ENCODE results near the gene MRC2. TPM values are rescaled to one million over a fixed set of nuclear protein-coding genes. Genes with fewer than 3 reads are reported as not detected.
A peak's percentile ranks its signal among the peaks of the same experiment; 100 is the strongest.

The MRC2 gene
- total RNA-seq, 4 donors from 2014 or later = 7.9 to 47.2 (median 14.5) TPM

DNA sequence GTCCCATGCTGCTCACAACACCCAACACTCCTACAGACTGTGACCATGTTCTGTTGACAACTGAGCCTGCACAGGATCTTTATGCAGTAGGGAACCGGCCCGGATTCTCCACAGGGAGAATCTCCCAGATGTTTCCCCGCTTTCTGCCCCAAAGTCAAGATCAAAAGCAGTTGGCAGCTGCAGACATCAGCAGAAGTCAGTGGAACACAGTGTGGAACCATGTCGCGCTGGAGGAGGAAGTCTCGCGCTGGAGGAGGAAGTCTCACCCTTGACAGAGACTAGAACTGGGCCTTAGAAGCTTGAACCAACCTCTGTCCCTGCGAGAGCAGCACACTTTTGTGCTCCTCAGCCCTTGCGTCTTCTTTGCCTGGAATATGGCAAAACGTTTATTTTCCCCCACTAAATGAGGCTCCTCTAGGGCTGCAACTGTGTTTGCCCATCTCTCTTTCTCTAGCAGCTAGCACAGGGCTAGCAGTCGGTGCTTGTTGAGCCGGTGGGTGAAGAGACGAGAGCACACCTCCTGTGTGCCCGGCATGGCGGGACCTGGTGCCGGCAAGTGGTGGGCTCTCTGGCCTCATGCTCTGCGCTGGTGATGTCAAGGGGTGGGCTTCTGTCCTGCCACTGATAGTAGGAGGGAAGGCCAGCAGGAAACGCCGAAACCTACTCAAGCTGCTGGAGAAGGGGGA, 2.1 kb upstream of the MRC2 start:
- Histone ChIP-seq H3K4me3 (no peak overlapping the region), H3K27ac (peak overlapping the region; percentile 35 to 86 (median 74)), H3K36me3 (no peaks in the 10 kb centered on the region), H3K4me1 (peaks cover 0 to 33% (median 13%) of the 10 kb centered on the region in 4 donors), H3K9me3 (no peaks in the 10 kb centered on the region), H3K27me3 (peaks cover 37% of the 10 kb centered on the region)
- in situ Hi-C loops (cut with MboI; ENCODE audit: low pct_ligation_motif_present in 1 of 4, low pct_unique_long_range_greater_than_20kb in 1 of 4, low sequenced_read_pairs in 3 of 4) (no loop called here), intact Hi-C loops (cut with DNase I; ENCODE audit: low total_unique reads) (no loop called here)
- WGBS, 2 donors (ENCODE audit: low coverage in 1 of 2) = 89% methylated on average over 19 of the region's 19 CpGs; no CpG with 5 or more reads in 1 of the 2 donors
- TF ChIP-seq POLR2A (IDR thresholded peaks at IDR 0.05) (no peak), EP300 (IDR thresholded peaks at IDR 0.05; ENCODE audit: low read depth) (no peak), POLR2AphosphoS5 (IDR thresholded peaks at IDR 0.05) (no peak), CTCF (IDR thresholded peaks at IDR 0.05) (no peak)
- no peak for DNase-seq

DNA sequence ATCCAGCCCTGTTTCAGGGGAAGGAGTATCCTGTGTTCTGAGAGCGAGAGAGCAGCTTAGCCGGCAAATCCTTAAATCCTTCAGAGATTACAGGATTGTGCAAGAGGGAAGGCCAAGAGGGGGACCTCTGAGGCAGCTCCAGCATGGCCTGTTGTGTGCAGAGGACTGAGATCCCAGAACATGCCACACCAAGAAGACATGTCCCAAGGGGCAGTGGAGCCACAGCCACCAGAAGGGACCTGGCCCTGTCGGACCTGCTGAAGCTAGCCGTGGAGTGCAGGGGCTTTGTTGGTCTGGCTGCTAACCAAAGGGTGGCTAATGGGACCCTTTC, 1.6 kb upstream of the MRC2 start:
- DNase-seq = no peak
- H3K9me3 ChIP-seq = no peaks in the 10 kb centered on the region
- H3K4me3 ChIP-seq = no peak overlapping the region
- H3K27ac ChIP-seq = peak overlapping the region; percentile 68 to 86 (median 82)
- 80% methylated on average over 4 of the region's 4 CpGs; no CpG with 5 or more reads in 1 of the 2 donors for WGBS, 2 donors (ENCODE audit: low coverage in 1 of 2)
- intact Hi-C loops (cut with DNase I; ENCODE audit: low total_unique reads) (no loop called here), in situ Hi-C loops (cut with MboI; ENCODE audit: low pct_ligation_motif_present in 1 of 4, low pct_unique_long_range_greater_than_20kb in 1 of 4, low sequenced_read_pairs in 3 of 4) (no loop called here)
- no peaks in the 10 kb centered on the region for H3K36me3 ChIP-seq
- TF ChIP-seq CTCF (IDR thresholded peaks at IDR 0.05) = no peak
- TF ChIP-seq POLR2A (IDR thresholded peaks at IDR 0.05) = no peak
- TF ChIP-seq POLR2AphosphoS5 (IDR thresholded peaks at IDR 0.05) = no peak
- TF ChIP-seq EP300 (IDR thresholded peaks at IDR 0.05; ENCODE audit: low read depth) = no peak
- peaks cover 0 to 33% (median 13%) of the 10 kb centered on the region in 4 donors for H3K4me1 ChIP-seq
- peaks cover 38% of the 10 kb centered on the region for H3K27me3 ChIP-seq

- peak in 2 of 3 donors; percentile 32 to 58 for TF ChIP-seq POLR2AphosphoS5 (IDR thresholded peaks at IDR 0.05)
- no peak for TF ChIP-seq CTCF (IDR thresholded peaks at IDR 0.05)
- Histone ChIP-seq H3K27ac (peak overlapping the region; percentile 68 to 86 (median 82)), H3K9me3 (no peaks in the 10 kb centered on the region), H3K4me1 (peaks cover 0 to 33% (median 13%) of the 10 kb centered on the region in 4 donors), H3K4me3 (peak overlapping the region; percentile 9 to 55 (median 29)), H3K36me3 (no peaks in the 10 kb centered on the region), H3K27me3 (peaks cover 38% of the 10 kb centered on the region)
- intact Hi-C loops (cut with DNase I; ENCODE audit: low total_unique reads) (no loop called here), in situ Hi-C loops (cut with MboI; ENCODE audit: low pct_ligation_motif_present in 1 of 4, low pct_unique_long_range_greater_than_20kb in 1 of 4, low sequenced_read_pairs in 3 of 4) (no loop called here)
- WGBS, 2 donors (ENCODE audit: low coverage in 1 of 2) = 14 to 19% methylated on average over 6 to 21 of the region's 21 CpGs
- no peak for DNase-seq
Measured at GRCh38 chr17:62626719-62627218, 701 bp upstream of the MRC2 start.

- in situ Hi-C loops (cut with MboI; ENCODE audit: low pct_ligation_motif_present in 1 of 4, low pct_unique_long_range_greater_than_20kb in 1 of 4, low sequenced_read_pairs in 3 of 4) = no loop called here
- no peaks in the 10 kb centered on the region for H3K9me3 ChIP-seq
- 3% methylated on average over 46 of the region's 61 CpGs; no CpG with 5 or more reads in 1 of the 2 donors for WGBS, 2 donors (ENCODE audit: low coverage in 1 of 2)
- TF ChIP-seq EP300 (IDR thresholded peaks at IDR 0.05; ENCODE audit: low read depth) (no peak), POLR2A (IDR thresholded peaks at IDR 0.05) (no peak), CTCF (IDR thresholded peaks at IDR 0.05) (no peak), POLR2AphosphoS5 (IDR thresholded peaks at IDR 0.05) (no peak)
- H3K27ac ChIP-seq = peak overlapping the region; percentile 68 to 86 (median 82)
- peaks cover 38% of the 10 kb centered on the region for H3K27me3 ChIP-seq
- peak; percentile 28 for DNase-seq
- intact Hi-C loops (cut with DNase I; ENCODE audit: low total_unique reads) = no loop called here
- H3K4me1 ChIP-seq = peaks cover 0 to 33% (median 13%) of the 10 kb centered on the region in 4 donors
- H3K36me3 ChIP-seq = no peaks in the 10 kb centered on the region
- peak overlapping the region; percentile 17 to 55 (median 32) for H3K4me3 ChIP-seq
Measured at GRCh38 chr17:62627904-62628633, 599 bp downstream of the MRC2 start.
